Right kidney (tissue), 1 donor: ENCODE measurements around the gene FNBP1.
A peak's percentile ranks its signal among the peaks of the same experiment; 100 is the strongest.

Source experiments
- DNase-seq: peaks from one replicate; pipeline ENCODE4 v3.0.0-alpha.2; 2016

FNBP1 gene

GRCh38 chr9:130049431-130050210 lies 6.6 kb upstream of the FNBP1 start:
- DNase-seq, result no peak

DNA sequence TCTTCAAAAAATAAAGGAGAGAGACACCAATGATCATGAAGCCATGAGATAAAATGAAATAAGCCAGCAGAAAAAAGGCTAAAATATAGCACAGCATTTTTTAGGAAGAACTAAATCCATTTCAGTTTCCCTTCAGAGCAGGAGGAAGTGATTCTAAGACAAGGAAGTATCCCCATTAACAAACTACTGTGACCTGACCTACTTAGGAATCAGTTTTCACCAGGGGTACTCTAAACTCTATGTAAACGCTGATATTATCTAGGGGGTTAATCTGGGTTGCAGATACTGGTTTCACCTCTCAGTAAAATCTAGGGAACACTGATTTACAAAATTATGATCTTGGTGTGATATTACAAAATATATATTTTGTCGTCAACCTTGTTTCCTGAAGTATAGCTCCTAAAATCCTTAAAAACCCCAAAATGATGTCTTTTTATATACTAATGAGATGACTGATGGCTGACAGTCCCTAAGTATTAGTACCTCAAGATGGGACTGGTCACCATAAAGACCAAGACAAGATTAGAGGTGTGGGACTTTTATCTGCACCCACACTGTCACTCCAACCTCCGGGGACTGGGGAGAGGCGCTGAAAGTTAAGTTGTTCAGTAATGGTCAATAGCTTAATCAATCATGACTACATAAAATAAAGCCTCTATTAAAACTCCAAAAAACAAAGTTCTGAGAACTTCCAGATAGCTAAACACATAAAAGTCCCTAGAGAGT lies 2.9 kb upstream of the FNBP1 start:
- no peak for DNase-seq

DNA sequence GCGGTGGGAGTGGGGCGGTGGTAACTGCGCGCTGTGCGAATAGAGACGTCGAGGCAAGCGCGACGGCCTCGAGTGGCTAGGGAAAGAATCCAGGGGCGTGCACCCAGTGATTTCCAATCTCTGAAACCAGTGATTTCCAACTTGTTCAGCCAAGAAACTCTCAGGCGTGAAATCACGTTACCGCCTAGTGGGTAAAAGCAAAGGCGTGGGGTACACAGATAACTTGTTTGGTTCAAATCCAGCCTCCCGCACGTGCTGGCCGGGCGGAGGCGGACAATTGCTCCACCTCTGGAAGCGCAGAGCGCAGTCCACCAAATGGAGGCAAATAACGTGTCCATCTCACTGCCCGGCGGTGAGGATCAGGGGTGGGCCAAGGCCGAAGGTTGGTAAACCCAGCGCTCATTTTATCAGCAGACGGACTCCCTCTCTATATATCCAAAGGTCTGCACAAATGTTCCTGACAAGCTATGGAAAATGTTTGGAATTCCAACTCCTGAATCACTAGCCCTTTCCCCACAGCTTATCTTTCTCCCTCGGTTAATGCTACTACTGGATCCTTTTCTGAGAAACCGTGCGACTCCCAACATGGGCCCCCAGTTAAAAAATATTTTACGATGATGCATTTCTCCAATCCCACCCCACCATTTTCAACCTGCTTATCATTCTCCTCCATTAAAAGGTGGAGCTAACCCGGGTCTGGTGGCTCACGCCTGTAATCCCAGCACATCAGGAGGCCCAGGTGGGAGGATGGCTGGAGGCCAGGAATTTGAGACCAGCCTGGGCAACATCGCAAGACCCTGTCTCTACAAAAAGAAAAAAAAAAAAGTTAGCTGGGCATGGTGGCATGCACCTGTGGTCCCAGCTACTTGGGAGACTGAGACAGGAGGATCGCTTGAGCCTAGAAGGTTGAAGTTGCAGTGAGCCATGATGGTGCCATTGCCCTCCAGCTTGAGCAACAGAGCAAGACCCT lies 950 bp upstream of the FNBP1 start:
- no peak for DNase-seq

GRCh38 chr9:130042406-130042884 lies 544 bp downstream of the FNBP1 start:
- no peak for DNase-seq

- peak; percentile 71 for DNase-seq
Observed at GRCh38 chr9:130041648-130042405, 1.2 kb downstream of the FNBP1 start.

DNA sequence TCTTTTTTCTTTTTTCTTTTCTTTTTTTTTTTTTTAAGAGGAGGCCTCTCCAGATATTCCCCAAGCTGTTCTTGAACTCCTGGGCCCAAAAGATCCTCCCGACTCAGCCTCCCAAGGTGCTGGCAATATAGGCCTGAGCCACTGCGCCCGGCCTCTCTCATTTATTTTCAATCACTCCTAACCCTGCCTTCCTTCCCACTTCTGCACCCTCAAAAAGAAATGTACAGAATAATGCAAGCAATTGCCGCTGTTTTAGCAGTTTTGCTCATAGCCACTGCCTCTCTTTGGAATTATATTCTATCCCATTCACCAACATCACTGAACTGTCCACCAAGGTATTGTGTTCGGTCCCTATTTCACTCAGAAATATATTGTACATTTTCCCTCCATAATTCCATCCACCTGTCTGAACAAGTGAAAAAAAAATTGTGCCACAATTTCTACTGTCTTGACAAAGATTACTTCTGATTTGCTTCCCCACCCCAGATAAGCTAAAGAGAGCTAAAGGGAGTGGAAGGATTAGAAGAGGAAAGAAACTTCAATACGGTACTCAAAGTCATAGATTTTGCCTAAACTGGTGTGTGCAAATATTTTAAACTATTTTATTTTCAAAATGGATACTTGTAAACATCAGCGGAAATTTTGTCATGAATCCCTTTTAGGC lies 1.9 kb downstream of the FNBP1 start:
- no peak for DNase-seq

DNA sequence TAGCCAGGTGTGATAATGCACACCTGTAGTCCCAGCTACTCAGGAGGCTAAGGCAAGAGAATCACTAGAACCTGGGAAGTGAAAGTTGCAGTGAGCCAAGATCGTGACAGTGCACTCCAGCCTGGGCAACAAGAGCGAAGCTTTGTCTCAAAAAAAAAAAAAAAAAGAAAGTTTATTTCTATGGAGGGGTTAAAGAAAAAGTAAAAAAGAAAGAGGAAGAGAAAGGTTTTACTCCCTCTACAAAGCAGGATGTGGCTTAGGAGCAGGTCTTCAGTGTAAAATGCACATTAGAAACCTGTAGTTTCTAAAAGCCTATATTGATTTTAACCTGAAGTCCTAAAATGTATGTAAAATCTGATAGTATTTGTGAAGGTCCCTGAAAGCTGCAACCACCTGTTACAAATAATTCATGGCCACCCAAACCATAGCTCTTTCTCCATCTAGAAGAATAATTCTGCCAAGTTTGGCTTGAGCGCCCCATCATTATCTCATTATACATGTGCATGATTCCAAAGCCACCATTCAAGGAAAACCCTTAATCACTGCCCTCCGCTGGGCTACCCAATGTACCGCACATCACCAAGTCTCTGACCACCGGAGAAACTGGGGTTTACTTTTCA lies 3.4 kb downstream of the FNBP1 start:
- DNase-seq, result no peak

- no peak for DNase-seq
Observed at GRCh38 chr9:130036099-130036498, 6.9 kb downstream of the FNBP1 start.

DNA sequence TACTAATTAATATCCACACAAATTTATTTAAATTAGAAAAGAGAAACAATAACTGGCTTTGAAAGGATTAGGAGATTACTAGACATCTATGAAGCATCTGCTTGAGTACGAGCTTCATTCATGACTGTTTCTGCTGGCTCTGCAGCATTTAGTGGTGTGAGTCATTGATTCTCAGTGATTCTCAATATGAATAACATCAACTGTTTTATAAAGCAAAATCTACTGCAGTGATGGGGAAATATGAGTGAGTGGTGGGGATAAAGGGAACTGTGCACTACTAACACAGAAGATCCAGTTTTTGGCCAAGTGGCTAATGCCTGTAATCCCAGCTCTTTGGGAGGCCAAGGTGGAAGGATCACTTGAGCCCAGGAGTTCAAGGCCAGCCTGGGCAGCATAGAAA lies 8.4 kb downstream of the FNBP1 start:
- no peak for DNase-seq

- DNase-seq, result no peak
Observed at GRCh38 chr9:130030651-130031127, 12.3 kb downstream of the FNBP1 start.

DNA sequence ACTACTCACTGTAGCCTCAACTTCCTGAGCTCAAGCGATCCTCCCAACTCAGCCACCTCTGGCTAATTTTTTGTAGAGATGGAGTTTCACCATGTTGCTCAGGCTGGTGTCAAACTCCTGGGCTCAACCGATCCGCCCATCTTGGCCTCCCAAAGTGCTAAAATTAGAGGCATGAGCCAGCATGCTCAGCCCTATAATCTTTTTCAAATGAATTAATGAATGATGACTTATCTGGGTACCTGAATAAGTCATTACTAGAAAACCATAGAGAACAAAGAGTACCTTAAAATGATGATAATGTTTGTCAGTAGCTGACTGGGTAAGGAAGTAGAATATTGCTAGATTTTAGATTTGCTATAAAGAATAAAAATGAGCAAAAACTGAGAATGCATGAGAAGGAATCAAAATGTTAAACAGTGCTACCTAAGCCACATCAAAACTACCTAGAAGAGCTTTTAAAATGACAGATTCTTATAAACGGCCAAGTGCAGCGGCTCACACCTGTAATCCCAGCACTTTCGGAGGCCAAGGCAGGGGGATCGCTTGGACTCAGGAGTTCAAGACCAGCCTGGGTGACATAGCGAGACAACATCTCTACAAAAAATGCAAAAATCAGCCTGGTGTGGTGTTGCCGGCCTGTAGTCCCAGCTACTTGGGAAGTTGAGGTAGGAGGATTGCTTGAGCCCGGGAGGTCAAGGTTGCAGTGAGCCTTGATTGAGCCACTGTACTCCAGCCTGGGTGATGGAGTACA lies 13.6 kb downstream of the FNBP1 start:
- no peak for DNase-seq

GRCh38 chr9:130028493-130029222 lies 14.3 kb downstream of the FNBP1 start:
- DNase-seq, result no peak

- no peak for DNase-seq
Observed at GRCh38 chr9:130027533-130028365, 15.2 kb downstream of the FNBP1 start.

- DNase-seq, result no peak
Observed at GRCh38 chr9:130026583-130027340, 16.2 kb downstream of the FNBP1 start.

- no peak for DNase-seq
Observed at GRCh38 chr9:130024597-130024994, 18.4 kb downstream of the FNBP1 start.

DNA sequence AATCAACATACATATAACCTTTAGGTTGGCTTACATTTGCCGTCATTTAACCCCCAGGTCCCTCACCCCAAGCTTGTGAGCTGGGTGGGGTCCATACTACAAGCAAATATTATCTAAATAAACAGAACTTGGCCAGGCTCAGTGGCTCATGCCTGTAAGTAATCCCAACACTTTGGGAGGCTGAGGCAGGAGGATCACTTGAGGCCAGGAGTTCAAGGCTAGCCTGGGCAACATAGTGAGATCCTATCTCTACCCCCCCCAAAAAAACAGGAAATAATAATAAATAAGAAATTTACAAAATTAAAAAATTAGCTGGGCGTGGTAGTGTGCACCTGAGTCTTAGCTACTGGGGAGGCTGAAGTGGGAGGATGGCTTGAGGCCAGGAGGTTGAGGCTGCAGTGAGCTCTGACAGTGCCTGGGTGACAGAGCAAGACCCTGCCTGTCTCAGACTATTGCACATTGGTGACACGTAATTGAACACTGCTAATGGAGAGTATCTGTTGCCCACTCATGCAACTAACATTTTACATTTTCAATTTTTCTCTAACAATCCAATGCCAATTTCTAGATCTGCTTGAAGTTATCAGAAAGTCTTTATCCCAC lies 18.9 kb downstream of the FNBP1 start:
- no peak for DNase-seq
